ENCODE results near the gene DPP9.

Gene DPP9

GRCh38 chr19:4742723-4743646 lies 19.3 kb upstream of the DPP9 start:
- no peak for DNase-seq (ENCODE audit: low read depth)
- H3K4me3 ChIP-seq (ENCODE audit: control insufficient read depth, low read depth, low read length): no peak overlapping the region
- TF ChIP-seq CTCF (IDR thresholded peaks at IDR 0.05; ENCODE audit: control insufficient read depth, insufficient read depth, low read depth, low read length, missing control alignments): no peak

GRCh38 chr19:4740092-4740491 lies 16.4 kb upstream of the DPP9 start:
- DNase-seq (ENCODE audit: low read depth): no peak
- no peak overlapping the region for H3K4me3 ChIP-seq (ENCODE audit: control insufficient read depth, low read depth, low read length)
- TF ChIP-seq CTCF (IDR thresholded peaks at IDR 0.05; ENCODE audit: control insufficient read depth, insufficient read depth, low read depth, low read length, missing control alignments): no peak

GRCh38 chr19:4738734-4739133 lies 15.1 kb upstream of the DPP9 start:
- no peak for DNase-seq (ENCODE audit: low read depth)
- H3K4me3 ChIP-seq (ENCODE audit: control insufficient read depth, low read depth, low read length): no peak overlapping the region
- no peak for TF ChIP-seq CTCF (IDR thresholded peaks at IDR 0.05; ENCODE audit: control insufficient read depth, insufficient read depth, low read depth, low read length, missing control alignments)

GRCh38 chr19:4737955-4738600 lies 14.4 kb upstream of the DPP9 start:
- no peak for TF ChIP-seq CTCF (IDR thresholded peaks at IDR 0.05; ENCODE audit: control insufficient read depth, insufficient read depth, low read depth, low read length, missing control alignments)
- no peak overlapping the region for H3K4me3 ChIP-seq (ENCODE audit: control insufficient read depth, low read depth, low read length)
- no peak for DNase-seq (ENCODE audit: low read depth)

GRCh38 chr19:4733755-4734345 lies 10.2 kb upstream of the DPP9 start:
- DNase-seq (ENCODE audit: low read depth): no peak
- no peak overlapping the region for H3K4me3 ChIP-seq (ENCODE audit: control insufficient read depth, low read depth, low read length)
- no peak for TF ChIP-seq CTCF (IDR thresholded peaks at IDR 0.05; ENCODE audit: control insufficient read depth, insufficient read depth, low read depth, low read length, missing control alignments)

- peak; percentile 80 for TF ChIP-seq CTCF (IDR thresholded peaks at IDR 0.05; ENCODE audit: control insufficient read depth, insufficient read depth, low read depth, low read length, missing control alignments)
- DNase-seq (ENCODE audit: low read depth): no peak
- H3K4me3 ChIP-seq (ENCODE audit: control insufficient read depth, low read depth, low read length): no peak overlapping the region
Measured at GRCh38 chr19:4732680-4733114, 9.1 kb upstream of the DPP9 start.

All from AG09309 (cell line).